ENCODE results near the gene SAMD3.

DNA sequence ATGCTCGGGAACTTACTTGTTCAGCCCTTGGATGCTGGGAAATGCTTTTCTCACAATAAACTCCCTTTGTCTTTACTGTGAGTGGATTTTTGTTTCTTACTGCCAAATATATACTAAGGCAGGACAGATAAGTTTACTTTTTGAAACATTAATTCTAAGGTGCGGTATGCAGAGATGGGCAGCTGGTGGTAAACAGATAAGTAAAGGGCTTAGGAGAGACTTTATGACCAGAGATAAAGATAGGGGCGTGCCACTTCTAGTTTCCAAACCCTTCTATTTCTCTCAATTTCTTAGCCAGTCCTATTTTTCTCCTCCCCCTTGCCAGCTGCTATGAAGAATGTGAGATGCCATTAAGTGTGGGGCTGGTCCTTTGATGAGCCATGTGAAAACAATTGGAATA lies 16.3 kb downstream of the SAMD3 start:
- TF ChIP-seq POLR2A (IDR thresholded peaks at IDR 0.05; ENCODE audit: low read depth, low read length) (no peak), POLR2AphosphoS5 (IDR thresholded peaks at IDR 0.05; ENCODE audit: insufficient read depth, low read depth, low read length) (no peak), JUN (IDR thresholded peaks at IDR 0.05; ENCODE audit: borderline replicate concordance, insufficient read depth, insufficient read length, low read depth) (no peak), EZH2 (IDR thresholded peaks at IDR 0.05; ENCODE audit: borderline replicate concordance, low read depth, low read length, severe bottlenecking) (no peak), FOS (IDR thresholded peaks at IDR 0.05; ENCODE audit: borderline replicate concordance, insufficient read depth, low read length) (no peak), MYC (IDR thresholded peaks at IDR 0.05; ENCODE audit: low read depth, low read length) (no peak), GATA2 (IDR thresholded peaks at IDR 0.05; ENCODE audit: insufficient read depth, insufficient read length, low read depth, low read length) (no peak)
- TF ChIP-seq, protein P1, sequence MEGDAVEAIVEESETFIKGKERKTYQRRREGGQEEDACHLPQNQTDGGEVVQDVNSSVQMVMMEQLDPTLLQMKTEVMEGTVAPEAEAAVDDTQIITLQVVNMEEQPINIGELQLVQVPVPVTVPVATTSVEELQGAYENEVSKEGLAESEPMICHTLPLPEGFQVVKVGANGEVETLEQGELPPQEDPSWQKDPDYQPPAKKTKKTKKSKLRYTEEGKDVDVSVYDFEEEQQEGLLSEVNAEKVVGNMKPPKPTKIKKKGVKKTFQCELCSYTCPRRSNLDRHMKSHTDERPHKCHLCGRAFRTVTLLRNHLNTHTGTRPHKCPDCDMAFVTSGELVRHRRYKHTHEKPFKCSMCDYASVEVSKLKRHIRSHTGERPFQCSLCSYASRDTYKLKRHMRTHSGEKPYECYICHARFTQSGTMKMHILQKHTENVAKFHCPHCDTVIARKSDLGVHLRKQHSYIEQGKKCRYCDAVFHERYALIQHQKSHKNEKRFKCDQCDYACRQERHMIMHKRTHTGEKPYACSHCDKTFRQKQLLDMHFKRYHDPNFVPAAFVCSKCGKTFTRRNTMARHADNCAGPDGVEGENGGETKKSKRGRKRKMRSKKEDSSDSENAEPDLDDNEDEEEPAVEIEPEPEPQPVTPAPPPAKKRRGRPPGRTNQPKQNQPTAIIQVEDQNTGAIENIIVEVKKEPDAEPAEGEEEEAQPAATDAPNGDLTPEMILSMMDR (IDR thresholded peaks at IDR 0.05; ENCODE audit: extremely low read depth in 1 of 2, insufficient read depth in 1 of 2, low read depth in 1 of 2, low read length in 2 of 2), result no peak
- TF ChIP-seq, protein P2, sequence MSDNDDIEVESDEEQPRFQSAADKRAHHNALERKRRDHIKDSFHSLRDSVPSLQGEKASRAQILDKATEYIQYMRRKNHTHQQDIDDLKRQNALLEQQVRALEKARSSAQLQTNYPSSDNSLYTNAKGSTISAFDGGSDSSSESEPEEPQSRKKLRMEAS (IDR thresholded peaks at IDR 0.05; ENCODE audit: insufficient read depth, insufficient read length), result no peak

Measured in endothelial cell of umbilical vein (primary cell).